Anterior cingulate cortex (tissue), 58 donors: ENCODE measurements around the gene CDH8.

Source experiments
- DNase-seq, 58 donors: peaks; one replicate each; lab custom pipeline; 2025; lab: John Stamatoyannopoulos, UW

Gene CDH8

GRCh38 chr16:61877436-61877835 lies 158.8 kb downstream of the CDH8 start:
- DNase-seq, result no peak

GRCh38 chr16:61872778-61873119 lies 163.5 kb downstream of the CDH8 start:
- no peak for DNase-seq

- no peak for DNase-seq
These were observed 164.1 kb downstream of the CDH8 start for GRCh38 chr16:61871837-61872777.

- DNase-seq, result peak in 21 of 58 donors; percentile 7 to 78 (median 27)
These were observed 173.8 kb downstream of the CDH8 start for GRCh38 chr16:61862221-61863155.

GRCh38 chr16:61858988-61859387 lies 177.2 kb downstream of the CDH8 start:
- DNase-seq, result no peak

- no peak for DNase-seq
These were observed 193.6 kb downstream of the CDH8 start for GRCh38 chr16:61842666-61843065.

GRCh38 chr16:61836804-61837393 lies 199.3 kb downstream of the CDH8 start:
- DNase-seq, result peak in 6 of 58 donors; percentile 2 to 32 (median 11)

GRCh38 chr16:61834082-61834481 lies 202.2 kb downstream of the CDH8 start:
- no peak for DNase-seq

- DNase-seq, result no peak
These were observed 204.8 kb downstream of the CDH8 start for GRCh38 chr16:61831351-61831917.

- peak in 1 of 58 donors; percentile 13 for DNase-seq
These were observed 206.6 kb downstream of the CDH8 start for GRCh38 chr16:61829631-61830030.

- no peak for DNase-seq
These were observed 212.9 kb downstream of the CDH8 start for GRCh38 chr16:61823326-61823725.

GRCh38 chr16:61820820-61821219 lies 215.4 kb downstream of the CDH8 start:
- no peak for DNase-seq

- no peak for DNase-seq
These were observed 215.8 kb downstream of the CDH8 start for GRCh38 chr16:61820398-61820797.

- no peak for DNase-seq
These were observed 217.4 kb downstream of the CDH8 start for GRCh38 chr16:61818850-61819249.

- no peak for DNase-seq
These were observed 218.5 kb downstream of the CDH8 start for GRCh38 chr16:61817583-61818278.

- peak in 2 of 58 donors; percentile 2 to 3 for DNase-seq
These were observed 221.4 kb downstream of the CDH8 start for GRCh38 chr16:61814726-61815347.

GRCh38 chr16:61813339-61813738 lies 222.9 kb downstream of the CDH8 start:
- no peak for DNase-seq

GRCh38 chr16:61812251-61812650 lies 224.0 kb downstream of the CDH8 start:
- DNase-seq, result no peak

GRCh38 chr16:61807551-61807950 lies 228.7 kb downstream of the CDH8 start:
- no peak for DNase-seq
